Fibroblast of skin of scalp (primary cell): Measurements from ENCODE around the gene CHMP5.
A peak's percentile ranks its signal among the peaks of the same experiment; 100 is the strongest.

Source experiments
- DNase-seq: peaks from one replicate; pipeline ENCODE4 v3.0.0-alpha.2; 2013

CHMP5 gene

DNA sequence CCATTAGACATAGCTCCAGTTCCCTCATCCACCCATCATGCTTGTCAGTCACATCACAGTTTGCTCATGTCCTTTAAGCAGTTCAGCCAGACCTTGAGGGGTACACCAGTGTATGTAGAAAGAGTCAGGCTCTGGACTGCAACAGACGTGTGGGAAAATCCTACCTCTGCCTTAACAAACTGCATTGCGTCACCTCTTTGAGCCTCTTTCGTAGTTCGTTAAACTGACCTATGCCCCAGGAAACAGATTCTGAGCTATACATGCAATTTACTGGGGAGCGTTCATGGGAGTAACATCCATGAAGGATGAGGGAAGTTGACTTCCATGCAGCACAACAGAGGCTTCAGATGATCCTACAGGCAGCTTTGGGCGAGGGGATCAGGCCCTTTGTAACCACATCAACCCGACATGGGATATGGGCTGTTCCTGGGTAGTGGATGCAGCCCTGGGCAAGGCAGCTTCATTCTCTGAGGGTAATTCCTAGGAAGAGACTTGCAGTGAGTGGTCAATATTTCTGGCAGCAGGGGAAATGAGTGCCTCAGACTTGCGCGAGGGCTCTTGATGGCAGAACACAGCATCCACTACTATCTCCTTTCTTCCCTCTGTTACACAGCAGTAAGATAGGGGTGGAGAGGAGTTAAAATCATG lies 20.6 kb upstream of the CHMP5 start:
- DNase-seq, result no peak

DNA sequence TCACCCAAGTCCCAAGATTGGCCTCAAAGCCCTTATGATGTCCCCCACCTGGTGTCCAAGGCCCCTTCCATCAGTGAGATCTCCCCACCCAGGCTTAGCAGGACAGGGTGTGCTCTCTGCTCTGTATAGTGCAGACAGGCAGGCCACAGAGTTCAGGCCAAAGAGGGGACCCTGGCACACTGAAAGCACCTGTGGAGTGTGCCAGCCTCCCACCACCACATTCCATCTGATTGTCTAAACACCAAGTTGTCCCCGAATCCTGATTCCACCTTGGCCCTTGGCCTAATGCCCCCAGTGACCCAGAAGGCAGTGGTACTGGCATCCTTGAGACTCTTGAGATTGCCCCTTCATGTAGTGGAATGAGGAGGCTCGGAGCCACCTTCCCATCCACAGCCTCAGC lies 19.5 kb upstream of the CHMP5 start:
- DNase-seq, result no peak

GRCh38 chr9:33246269-33246860 lies 18.5 kb upstream of the CHMP5 start:
- no peak for DNase-seq

DNA sequence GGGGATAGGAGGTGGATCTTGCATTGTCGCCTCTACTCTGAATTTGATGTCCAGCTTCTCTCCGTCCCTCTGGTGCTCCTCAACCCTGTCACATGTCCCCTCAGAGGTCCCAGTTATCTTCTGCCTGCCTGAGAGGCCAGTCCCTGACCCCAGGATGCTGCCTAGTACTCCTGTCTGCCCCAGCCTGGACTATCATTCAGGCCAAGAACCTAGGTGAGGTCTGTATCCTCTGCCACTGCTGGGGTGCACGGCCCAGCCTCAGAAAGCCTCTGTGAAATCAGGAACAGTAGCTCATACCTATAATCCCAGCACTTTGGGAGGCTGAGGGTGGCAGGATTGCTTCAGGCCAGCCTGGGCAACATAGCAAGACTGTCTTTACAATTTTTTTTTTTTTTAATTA lies 16.2 kb upstream of the CHMP5 start:
- DNase-seq, result no peak

- no peak for DNase-seq
These were observed 15.7 kb upstream of the CHMP5 start for GRCh38 chr9:33249087-33249658.

DNA sequence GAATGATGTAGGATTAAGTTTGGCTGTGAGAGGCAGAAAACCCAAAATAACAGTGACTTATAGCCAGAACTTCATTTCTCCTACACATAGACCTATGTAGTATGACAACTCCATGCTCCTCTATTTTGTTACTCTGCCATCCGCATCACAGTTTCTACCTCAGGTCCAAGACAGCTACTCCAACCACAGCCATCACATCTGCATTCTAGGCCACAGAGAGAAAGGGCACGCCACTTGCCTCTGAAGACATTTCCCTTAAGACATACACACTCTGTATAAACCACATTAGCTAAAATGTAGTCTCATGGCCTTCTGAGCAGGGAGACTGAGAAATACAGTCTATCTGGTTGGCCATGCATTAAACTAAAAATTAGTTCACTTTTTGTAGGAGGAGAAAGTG lies 14.9 kb upstream of the CHMP5 start:
- DNase-seq, result no peak

DNA sequence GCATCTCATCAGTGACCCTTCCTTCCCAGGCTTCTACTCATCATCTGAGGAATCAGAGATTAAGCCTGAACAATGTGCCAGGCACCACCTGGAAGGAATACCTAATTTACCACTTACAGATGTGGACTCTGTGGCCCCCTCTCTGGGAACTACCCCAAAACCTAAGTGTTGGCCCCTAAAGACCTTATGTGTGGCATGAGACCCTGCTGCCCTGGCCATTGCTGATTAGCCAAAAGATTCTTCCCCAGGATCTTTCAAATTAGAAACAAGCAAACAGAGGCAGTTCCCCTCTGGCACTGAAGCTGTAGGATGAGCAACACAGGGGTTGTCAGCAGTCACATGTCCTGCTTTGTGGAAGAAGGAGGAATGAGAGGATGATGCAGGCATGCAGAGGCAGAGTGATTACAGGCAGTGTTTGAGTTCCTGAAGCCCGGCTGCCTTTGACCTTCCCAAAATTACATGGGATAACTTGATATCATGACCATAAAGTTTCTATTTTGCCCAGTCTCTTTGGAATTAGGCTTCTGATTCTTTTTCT lies 14.3 kb upstream of the CHMP5 start:
- peak; percentile 13 for DNase-seq

DNA sequence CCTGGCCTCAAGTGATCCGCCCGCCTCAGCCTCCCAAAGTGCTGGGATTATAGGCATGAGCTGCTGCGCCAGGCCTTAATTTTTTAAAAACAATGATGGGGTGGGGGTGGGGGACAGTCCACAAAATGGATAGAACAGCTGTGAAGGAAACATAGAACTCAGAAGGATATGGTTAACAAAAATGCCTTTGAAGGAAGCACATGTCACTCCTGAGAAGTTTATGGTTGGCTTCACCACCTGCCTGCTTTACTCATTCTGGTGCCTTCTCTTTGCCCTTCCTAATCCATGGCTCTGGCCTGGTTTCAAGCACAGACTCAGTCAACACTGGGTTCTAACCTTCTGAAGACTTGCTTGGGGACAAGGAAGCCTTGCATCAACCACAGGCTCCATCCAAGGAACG lies 10.6 kb upstream of the CHMP5 start:
- DNase-seq, result no peak

DNA sequence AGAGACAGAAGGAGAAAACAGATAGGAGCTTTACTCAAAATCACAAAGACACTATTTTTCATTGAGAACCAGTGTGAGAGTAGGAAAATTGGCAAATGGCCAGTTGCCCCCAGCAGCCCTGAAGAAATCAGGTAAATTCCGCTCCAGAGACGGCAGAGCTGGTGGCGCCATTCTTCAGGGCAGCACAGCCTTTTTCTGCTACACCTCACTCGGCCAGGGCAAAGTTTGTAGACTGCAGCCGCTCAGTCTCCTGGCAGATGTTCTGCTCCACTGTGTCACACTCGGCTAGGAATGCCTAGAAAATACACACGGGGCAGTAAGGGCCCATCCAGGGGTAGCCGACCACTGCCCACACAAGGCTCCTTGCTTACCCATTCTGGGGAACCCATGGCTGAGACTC lies 9.8 kb upstream of the CHMP5 start:
- DNase-seq, result no peak

GRCh38 chr9:33255471-33255870 lies 9.4 kb upstream of the CHMP5 start:
- DNase-seq, result no peak

DNA sequence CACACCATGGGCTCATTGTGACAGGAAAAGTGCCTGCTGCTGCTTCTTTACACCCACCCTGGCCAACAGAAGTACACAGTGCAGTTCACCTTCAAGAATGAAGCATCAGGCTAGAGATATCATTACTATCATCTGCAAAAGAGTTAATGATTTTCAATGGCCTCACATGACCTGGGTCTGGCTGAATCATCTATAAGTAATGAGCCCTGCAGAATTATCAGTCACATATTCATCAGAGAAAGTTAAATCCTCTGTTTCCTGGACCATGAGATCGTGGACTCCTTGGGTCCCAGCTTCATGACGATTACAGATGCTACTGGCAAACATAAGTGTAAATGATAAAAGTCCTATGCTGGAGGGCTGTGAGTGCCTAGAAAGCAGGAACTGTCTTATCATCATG lies 8.6 kb upstream of the CHMP5 start:
- no peak for DNase-seq

GRCh38 chr9:33257276-33257675 lies 7.6 kb upstream of the CHMP5 start:
- no peak for DNase-seq

DNA sequence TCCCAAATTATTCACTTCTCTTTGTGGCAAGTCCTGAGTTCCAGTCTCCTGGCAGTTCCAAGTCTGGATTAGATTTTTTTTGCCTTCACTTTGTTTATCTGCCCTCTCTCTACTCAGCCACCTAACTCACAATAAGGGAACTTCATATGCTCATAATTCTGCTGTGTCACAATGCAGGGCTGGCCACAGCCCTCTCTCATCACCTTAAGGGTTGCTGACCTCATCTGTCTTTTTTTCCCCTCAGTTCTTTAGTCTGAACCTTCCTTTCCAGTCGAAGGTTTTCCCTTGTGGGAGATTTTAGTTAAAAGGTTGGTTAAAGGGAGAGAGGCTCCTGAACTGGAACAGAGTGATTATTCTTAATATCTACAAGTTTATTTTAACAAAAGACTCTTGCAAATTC lies 4.5 kb upstream of the CHMP5 start:
- no peak for DNase-seq

- DNase-seq, result peak; percentile 8
These were observed 1.5 kb upstream of the CHMP5 start for GRCh38 chr9:33263131-33264002.

GRCh38 chr9:33264003-33264472 lies 811 bp upstream of the CHMP5 start:
- DNase-seq, result peak; percentile 7

- DNase-seq, result no peak
These were observed 489 bp downstream of the CHMP5 start for GRCh38 chr9:33265211-33265865.

- DNase-seq, result no peak
These were observed 2.4 kb downstream of the CHMP5 start for GRCh38 chr9:33267151-33267767.

DNA sequence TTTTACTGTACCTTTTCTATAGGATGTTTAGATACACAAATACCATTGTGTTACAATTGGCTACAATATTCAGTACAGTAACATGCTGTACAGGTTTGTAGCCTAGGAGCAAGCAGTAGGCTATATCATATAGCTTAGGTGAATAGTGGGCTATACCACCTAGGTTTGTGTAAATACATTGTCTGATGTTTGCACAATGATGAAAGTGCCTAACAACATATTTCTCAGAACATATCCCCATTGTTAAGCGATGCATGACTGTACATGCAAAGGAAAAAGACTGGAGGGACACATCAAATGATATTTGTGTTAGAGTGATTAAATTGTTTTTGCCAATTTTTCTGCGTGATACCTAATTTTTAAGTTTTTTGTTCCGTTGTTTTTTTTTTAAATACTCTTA lies 5.3 kb downstream of the CHMP5 start:
- no peak for DNase-seq

GRCh38 chr9:33272061-33272460 lies 7.2 kb downstream of the CHMP5 start:
- no peak for DNase-seq

DNA sequence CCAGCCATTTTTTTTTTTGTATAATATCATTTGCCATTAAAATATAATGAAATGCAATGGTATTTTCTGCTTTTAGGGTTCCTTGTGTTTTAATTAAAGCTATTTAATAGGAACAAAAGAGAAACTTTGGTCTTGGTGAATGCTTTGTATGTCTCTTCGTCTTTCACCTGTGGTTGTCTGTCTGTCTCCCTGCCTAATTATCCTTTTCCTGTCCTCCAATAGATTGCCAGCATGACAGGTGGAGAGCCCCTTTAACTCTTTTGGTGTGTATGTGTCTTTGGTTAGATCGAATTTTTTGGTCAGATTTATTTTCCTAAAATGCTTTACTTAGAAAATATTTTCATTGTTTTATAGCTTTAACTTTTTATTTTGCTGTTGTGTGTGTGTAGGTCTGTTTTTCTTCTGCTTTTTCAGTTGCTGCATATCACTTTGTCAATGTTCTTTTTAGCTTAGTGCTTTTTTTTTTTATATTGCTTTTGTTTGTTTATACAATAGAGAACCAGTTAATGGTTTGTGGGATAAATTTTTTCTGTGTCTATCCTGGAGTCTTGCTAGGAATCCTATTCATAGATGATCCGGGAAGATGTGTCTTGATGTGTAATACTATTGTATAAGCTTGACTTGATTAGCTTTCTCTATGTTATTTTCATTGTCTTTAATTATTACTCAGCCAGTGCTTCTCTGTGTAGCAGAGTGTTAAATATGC lies 8.6 kb downstream of the CHMP5 start:
- DNase-seq, result no peak

GRCh38 chr9:33273972-33274328 lies 9.1 kb downstream of the CHMP5 start:
- no peak for DNase-seq

DNA sequence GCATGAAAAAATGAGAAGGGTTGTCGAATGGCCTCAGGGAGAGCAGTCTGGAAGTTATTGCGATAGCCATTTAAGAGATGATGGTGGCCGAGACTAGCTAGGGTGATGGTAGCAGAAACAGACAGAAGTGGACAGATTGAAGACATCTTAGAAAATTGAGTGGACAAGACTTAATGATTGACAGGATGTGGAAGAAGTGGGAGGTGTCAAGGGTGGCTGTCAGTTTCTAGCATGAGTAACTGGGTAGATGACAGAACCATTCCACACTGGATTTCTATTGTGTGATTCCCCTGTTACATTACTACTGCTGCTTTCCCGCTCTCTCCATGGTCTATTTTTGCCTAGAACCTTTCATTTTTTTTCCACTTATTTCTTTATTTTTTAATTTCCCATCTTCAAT lies 12.6 kb downstream of the CHMP5 start:
- no peak for DNase-seq
